Erythroblast (primary cell): ENCODE data around the gene ENPP1.

Experiments used
- DNase-seq, 2 experiments: peaks; one replicate each; lab custom pipeline; 2025; lab: John Stamatoyannopoulos, UW
- GATA1 ChIP-seq: IDR thresholded peaks from 2 replicates; pipeline ENCODE4 v1.6.1; 2011; ENCODE audit warnings: low read depth, mild to moderate bottlenecking, control low read depth, low read length, moderate library complexity
- POLR2A ChIP-seq: IDR thresholded peaks from 2 replicates; pipeline ENCODE4 v1.6.1; 2011; ENCODE audit warnings: mild to moderate bottlenecking, low read length

The ENPP1 gene

GRCh38 chr6:131828080-131828479 is 20.3 kb downstream of the ENPP1 start:
- no peak for TF ChIP-seq GATA1
- no peak for TF ChIP-seq POLR2A
- peak; percentile 31 to 55 for DNase-seq

- no peak for TF ChIP-seq GATA1
- TF ChIP-seq POLR2A, result no peak
- no peak for DNase-seq
Observed at GRCh38 chr6:131828951-131829350, 21.1 kb downstream of the ENPP1 start.

DNA sequence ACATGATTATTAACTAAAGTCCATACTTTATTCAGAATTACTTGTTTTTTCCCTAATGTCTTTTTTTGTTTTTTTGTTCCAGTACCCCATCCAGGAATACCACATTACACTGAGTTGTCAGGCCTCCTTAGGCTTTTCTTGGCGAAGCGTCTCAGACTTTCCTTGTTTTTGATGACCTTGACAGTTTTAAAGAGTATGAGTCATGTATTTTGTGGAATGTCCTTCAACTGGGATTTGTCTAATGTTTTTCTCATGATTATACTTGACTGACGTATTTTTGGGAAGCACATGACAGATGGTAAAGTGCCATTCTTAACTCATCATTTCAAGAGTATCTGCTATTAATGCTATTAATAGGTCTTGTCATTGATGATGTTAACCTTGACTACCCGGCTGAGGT is 23.6 kb downstream of the ENPP1 start:
- no peak for DNase-seq
- no peak for TF ChIP-seq POLR2A
- no peak for TF ChIP-seq GATA1

GRCh38 chr6:131831886-131832285 is 24.1 kb downstream of the ENPP1 start:
- DNase-seq, result no peak
- TF ChIP-seq GATA1 (no peak), POLR2A (no peak)

GRCh38 chr6:131832363-131832762 is 24.5 kb downstream of the ENPP1 start:
- TF ChIP-seq GATA1 (no peak), POLR2A (no peak)
- DNase-seq, result no peak

- TF ChIP-seq POLR2A, result no peak
- DNase-seq, result no peak
Observed at GRCh38 chr6:131838051-131838450, 30.2 kb downstream of the ENPP1 start.

DNA sequence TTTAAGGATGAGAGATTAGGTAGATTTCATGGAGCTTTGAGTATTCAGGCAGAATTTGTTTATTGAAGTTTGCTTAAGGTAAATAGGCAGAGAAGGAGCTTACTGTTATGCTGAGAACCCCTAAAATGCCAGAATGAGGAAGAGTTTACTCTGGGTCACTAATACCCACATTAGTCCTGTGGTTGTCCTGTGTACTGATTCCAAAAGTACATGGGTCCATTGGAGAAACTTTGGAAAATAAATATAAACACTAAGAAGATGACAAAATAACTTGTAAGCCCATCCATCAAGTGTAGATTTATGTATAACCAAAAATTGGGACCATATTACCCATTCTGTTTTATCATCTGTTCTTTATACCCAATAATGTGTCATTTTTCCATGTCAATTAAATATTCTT is 31.6 kb downstream of the ENPP1 start:
- TF ChIP-seq GATA1, result no peak
- TF ChIP-seq POLR2A, result no peak
- DNase-seq, result no peak

GRCh38 chr6:131840441-131840840 is 32.6 kb downstream of the ENPP1 start:
- no peak for DNase-seq
- TF ChIP-seq POLR2A, result no peak
- TF ChIP-seq GATA1, result no peak

GRCh38 chr6:131840936-131841583 is 33.2 kb downstream of the ENPP1 start:
- TF ChIP-seq POLR2A, result no peak
- no peak for TF ChIP-seq GATA1
- DNase-seq, result no peak

DNA sequence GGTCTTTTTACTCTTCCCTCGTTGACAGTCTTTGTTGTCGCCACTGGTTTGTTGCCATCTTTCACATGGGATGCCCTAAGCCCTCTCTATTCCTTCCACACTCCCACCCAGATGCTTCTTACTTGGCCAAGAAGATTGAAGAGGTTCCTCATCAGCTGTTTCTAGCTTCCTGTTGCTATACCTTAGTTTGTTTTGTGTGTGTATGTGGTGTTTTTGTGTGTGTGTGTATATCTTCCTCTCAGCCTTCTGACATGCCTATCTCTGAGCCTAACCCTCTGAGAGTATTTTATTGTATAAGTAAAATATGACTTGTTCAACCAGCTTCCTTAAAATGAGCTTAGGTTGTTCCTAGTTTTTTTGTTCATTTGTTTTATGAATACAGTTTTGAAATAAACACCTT is 35.9 kb downstream of the ENPP1 start:
- TF ChIP-seq GATA1 (no peak), POLR2A (no peak)
- no peak for DNase-seq

- DNase-seq, result no peak
- no peak for TF ChIP-seq POLR2A
- no peak for TF ChIP-seq GATA1
Observed at GRCh38 chr6:131844243-131844841, 36.5 kb downstream of the ENPP1 start.

- DNase-seq, result no peak
Observed at GRCh38 chr6:131846023-131846663, 38.3 kb downstream of the ENPP1 start.

DNA sequence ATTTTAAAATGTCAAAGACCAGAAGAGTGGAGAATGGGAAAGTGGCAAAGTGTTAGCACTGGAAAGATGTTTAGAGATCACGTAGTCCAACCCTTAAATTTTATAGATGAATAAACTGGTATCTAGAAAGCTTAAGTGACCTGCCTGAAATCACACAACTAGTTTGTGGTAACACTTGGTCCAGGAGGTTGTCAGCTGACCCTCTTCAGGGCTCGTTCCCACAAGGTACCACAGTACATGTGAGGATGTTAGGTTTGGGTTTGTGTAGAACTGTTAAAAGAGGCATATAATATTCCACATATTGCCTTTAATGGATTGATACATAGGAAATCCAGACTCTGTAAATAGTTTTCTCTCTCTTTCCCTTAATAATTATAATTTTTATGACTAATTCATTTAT is 39.1 kb downstream of the ENPP1 start:
- no peak for DNase-seq
- TF ChIP-seq POLR2A, result no peak
- no peak for TF ChIP-seq GATA1

More at GRCh38 chr6:131846023-131846663, 38.3 kb downstream of the ENPP1 start:
- no peak for TF ChIP-seq GATA1
- no peak for TF ChIP-seq POLR2A

DNA sequence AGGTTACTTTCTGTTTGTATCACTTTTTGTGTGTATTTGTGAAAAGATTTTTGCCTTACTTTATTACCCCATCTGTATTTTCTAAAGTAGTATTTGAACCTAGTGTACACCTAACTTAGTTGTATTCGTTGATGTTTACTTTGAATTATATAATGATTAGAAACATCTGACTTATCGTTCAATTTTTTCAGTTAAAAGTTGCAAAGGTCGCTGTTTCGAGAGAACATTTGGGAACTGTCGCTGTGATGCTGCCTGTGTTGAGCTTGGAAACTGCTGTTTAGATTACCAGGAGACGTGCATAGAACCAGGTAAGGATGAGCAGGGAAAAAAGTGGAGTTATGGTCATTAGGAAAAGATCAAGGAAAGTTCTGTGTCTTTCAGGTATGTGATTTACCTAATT is 42.0 kb downstream of the ENPP1 start:
- DNase-seq, result no peak
- TF ChIP-seq GATA1 (no peak), POLR2A (no peak)

GRCh38 chr6:131851049-131851769 is 43.4 kb downstream of the ENPP1 start:
- TF ChIP-seq GATA1, result no peak
- no peak for TF ChIP-seq POLR2A
- DNase-seq, result no peak
